Measurements from ENCODE around the gene DDR2.

The DDR2 gene

DNA sequence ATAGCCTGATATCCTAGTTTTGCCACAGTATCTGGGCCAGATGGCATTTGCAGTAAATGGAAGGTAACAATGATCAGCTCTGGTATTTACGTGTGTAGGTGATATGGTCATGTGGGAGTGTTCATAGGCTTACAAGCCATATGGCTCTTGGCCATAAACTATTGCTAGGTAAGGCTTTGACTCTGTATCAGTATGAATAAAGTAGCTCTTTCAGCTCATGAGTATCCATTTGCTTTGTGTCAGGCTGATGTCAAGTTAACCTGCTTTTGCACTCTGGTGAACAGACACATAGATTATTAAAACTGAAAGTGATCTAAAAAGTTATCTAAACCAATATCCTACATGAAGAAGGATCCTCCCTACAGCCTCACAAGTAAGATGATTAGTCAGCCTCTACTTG is 69.0 kb downstream of the DDR2 start:
- no peaks in the 10 kb centered on the region for H3K4me1 ChIP-seq (ENCODE audit: insufficient read depth, low read length)
- no peaks in the 10 kb centered on the region for H3K36me3 ChIP-seq (ENCODE audit: insufficient read depth, low read length)
- no peak for ATAC-seq (ENCODE audit: insufficient read depth, low read depth)
- H3K9ac ChIP-seq (ENCODE audit: low read depth, low read length): no peak overlapping the region
- no peak overlapping the region for H2AFZ ChIP-seq (ENCODE audit: low read depth, low read length)
- no peak overlapping the region for H3K4me3 ChIP-seq (ENCODE audit: low read depth in 1 of 2, low read length in 2 of 2)
- no peaks in the 10 kb centered on the region for H4K20me1 ChIP-seq (ENCODE audit: insufficient read depth, low read length)
- no peaks in the 10 kb centered on the region for H3K9me3 ChIP-seq (ENCODE audit: insufficient read depth, low read length, severe bottlenecking)
- H3K4me2 ChIP-seq (ENCODE audit: insufficient read depth, low read length): no peak overlapping the region
- no peak overlapping the region for H3K27ac ChIP-seq (ENCODE audit: low read length)
- no peaks in the 10 kb centered on the region for H3K27me3 ChIP-seq (ENCODE audit: insufficient read depth, low read length, poor library complexity)
- DNase-seq: no peak
- no peak for TF ChIP-seq EZH2 (IDR thresholded peaks at IDR 0.05; ENCODE audit: borderline replicate concordance, low read depth, low read length, severe bottlenecking)
- TF ChIP-seq, protein P1, sequence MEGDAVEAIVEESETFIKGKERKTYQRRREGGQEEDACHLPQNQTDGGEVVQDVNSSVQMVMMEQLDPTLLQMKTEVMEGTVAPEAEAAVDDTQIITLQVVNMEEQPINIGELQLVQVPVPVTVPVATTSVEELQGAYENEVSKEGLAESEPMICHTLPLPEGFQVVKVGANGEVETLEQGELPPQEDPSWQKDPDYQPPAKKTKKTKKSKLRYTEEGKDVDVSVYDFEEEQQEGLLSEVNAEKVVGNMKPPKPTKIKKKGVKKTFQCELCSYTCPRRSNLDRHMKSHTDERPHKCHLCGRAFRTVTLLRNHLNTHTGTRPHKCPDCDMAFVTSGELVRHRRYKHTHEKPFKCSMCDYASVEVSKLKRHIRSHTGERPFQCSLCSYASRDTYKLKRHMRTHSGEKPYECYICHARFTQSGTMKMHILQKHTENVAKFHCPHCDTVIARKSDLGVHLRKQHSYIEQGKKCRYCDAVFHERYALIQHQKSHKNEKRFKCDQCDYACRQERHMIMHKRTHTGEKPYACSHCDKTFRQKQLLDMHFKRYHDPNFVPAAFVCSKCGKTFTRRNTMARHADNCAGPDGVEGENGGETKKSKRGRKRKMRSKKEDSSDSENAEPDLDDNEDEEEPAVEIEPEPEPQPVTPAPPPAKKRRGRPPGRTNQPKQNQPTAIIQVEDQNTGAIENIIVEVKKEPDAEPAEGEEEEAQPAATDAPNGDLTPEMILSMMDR (IDR thresholded peaks at IDR 0.05; ENCODE audit: borderline replicate concordance, extremely low read depth, low read length, poor library complexity, severe bottlenecking): no peak
- no peaks in the 10 kb centered on the region for H3K79me2 ChIP-seq (ENCODE audit: insufficient read depth, low read length)

DNA sequence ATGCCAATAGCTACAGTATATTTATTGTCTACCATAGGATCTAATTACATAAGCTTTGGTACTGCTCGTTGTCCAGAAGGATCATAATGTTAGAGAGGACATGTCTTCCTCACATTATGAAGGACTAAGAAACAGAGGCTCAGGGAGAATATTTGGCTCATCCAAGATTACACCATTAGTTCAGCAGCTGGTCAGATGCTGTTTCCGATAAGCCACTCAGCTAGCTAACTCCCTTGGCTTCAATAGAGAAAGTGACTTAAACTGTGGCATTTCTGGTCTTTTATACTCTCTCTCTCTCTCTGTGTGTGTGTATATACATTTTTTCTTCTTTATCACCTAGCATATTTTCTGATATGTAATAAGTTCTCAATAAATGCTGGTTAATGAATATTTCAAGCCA is 70.4 kb downstream of the DDR2 start:
- no peak overlapping the region for H3K27ac ChIP-seq (ENCODE audit: low read length)
- no peaks in the 10 kb centered on the region for H3K36me3 ChIP-seq (ENCODE audit: insufficient read depth, low read length)
- no peak overlapping the region for H3K9ac ChIP-seq (ENCODE audit: low read depth, low read length)
- no peak overlapping the region for H2AFZ ChIP-seq (ENCODE audit: low read depth, low read length)
- no peaks in the 10 kb centered on the region for H3K4me1 ChIP-seq (ENCODE audit: insufficient read depth, low read length)
- H3K27me3 ChIP-seq (ENCODE audit: insufficient read depth, low read length, poor library complexity): no peaks in the 10 kb centered on the region
- H3K4me3 ChIP-seq (ENCODE audit: low read depth in 1 of 2, low read length in 2 of 2): no peak overlapping the region
- no peaks in the 10 kb centered on the region for H4K20me1 ChIP-seq (ENCODE audit: insufficient read depth, low read length)
- no peaks in the 10 kb centered on the region for H3K79me2 ChIP-seq (ENCODE audit: insufficient read depth, low read length)
- H3K4me2 ChIP-seq (ENCODE audit: insufficient read depth, low read length): no peak overlapping the region
- no peaks in the 10 kb centered on the region for H3K9me3 ChIP-seq (ENCODE audit: insufficient read depth, low read length, severe bottlenecking)
- no peak for ATAC-seq (ENCODE audit: insufficient read depth, low read depth)
- DNase-seq: no peak
- TF ChIP-seq EZH2 (IDR thresholded peaks at IDR 0.05; ENCODE audit: borderline replicate concordance, low read depth, low read length, severe bottlenecking): no peak
- TF ChIP-seq, protein P1 (IDR thresholded peaks at IDR 0.05; ENCODE audit: borderline replicate concordance, extremely low read depth, low read length, poor library complexity, severe bottlenecking): no peak

DNA sequence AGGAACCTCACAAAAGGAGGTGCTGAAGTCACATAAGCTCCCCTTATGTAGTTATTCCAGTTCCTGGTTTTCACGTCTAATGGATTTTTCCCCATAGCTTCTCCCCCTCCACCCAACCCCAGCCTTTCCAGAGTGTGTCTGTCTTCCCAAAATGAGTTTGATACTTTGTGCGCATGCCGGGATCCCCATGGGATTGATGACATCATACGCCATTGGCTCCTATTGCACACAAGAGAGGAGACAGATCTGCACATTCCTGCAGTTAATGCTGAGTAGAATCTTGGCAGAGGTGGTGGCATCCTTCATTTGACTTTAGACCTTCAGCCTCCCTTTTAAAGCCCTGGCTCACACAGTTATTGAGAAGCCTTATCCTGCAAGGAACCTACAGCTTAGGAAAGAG is 71.4 kb downstream of the DDR2 start:
- Histone ChIP-seq H3K9me3 (ENCODE audit: insufficient read depth, low read length, severe bottlenecking) (no peaks in the 10 kb centered on the region), H3K27ac (ENCODE audit: low read length) (no peak overlapping the region), H3K4me3 (ENCODE audit: low read depth in 1 of 2, low read length in 2 of 2) (no peak overlapping the region), H3K4me2 (ENCODE audit: insufficient read depth, low read length) (no peak overlapping the region), H3K27me3 (ENCODE audit: insufficient read depth, low read length, poor library complexity) (no peaks in the 10 kb centered on the region), H3K79me2 (ENCODE audit: insufficient read depth, low read length) (no peaks in the 10 kb centered on the region), H2AFZ (ENCODE audit: low read depth, low read length) (no peak overlapping the region), H3K4me1 (ENCODE audit: insufficient read depth, low read length) (no peaks in the 10 kb centered on the region), H3K9ac (ENCODE audit: low read depth, low read length) (no peak overlapping the region), H4K20me1 (ENCODE audit: insufficient read depth, low read length) (no peaks in the 10 kb centered on the region), H3K36me3 (ENCODE audit: insufficient read depth, low read length) (no peaks in the 10 kb centered on the region)
- TF ChIP-seq, protein P1 (IDR thresholded peaks at IDR 0.05; ENCODE audit: borderline replicate concordance, extremely low read depth, low read length, poor library complexity, severe bottlenecking): no peak
- no peak for TF ChIP-seq EZH2 (IDR thresholded peaks at IDR 0.05; ENCODE audit: borderline replicate concordance, low read depth, low read length, severe bottlenecking)
- DNase-seq (no peak), ATAC-seq (ENCODE audit: insufficient read depth, low read depth) (no peak)

Data from DND-41 (cell line).